HepG2 (cell line): ENCODE results near the gene INPP1. TPM values are rescaled to one million over a fixed set of nuclear protein-coding genes. Genes with fewer than 3 reads are reported as not detected.

Source experiments
- ATAC-seq: fragments of 200-7000 bp; cut with Tn5 transposase; 3 replicates; pipeline ENCODE4 v1.9.1; 2020; ENCODE audit warnings: mild to moderate bottlenecking, moderate library complexity
- BruUV-seq: library from RNA; stranded (reverse); fragments of 400-500 nt; replicated peaks from 2 replicates; lab custom pipeline; 2021; lab: Mats Ljungman, UMichigan
- CTCF ChIA-PET: fragments of 300-600 bp; formaldehyde crosslinking; extraction: SDS; loops from one replicate; lab custom pipeline; 2021; ENCODE audit warnings: low total read pairs, inconsistent platforms, low intra/inter-chr PET ratio; lab: Yijun Ruan, JAX
- POLR2A ChIA-PET: fragments of 350-600 bp; sonication (Branson Sonifier 250); formaldehyde crosslinking; loops from one replicate; lab custom pipeline; 2020; ENCODE audit warnings: antibody characterized with exemption, inconsistent platforms; lab: Yijun Ruan, JAX
- DNase-seq: peaks from one replicate; pipeline ENCODE4 v3.0.0-alpha.2; 2015; ENCODE audit warnings: low spot score
- FAIRE-seq: peaks from 3 replicates; lab custom pipeline; 2011; peaks lifted over from hg19 to GRCh38; lab: Jason Lieb, UNC
- H2AFZ ChIP-seq: one replicate; pipeline ENCODE4 v1.6.1; 2011; ENCODE audit warnings: low read length, inconsistent platforms
- H3K27ac ChIP-seq: fragments of 300-600 bp; 3 replicates; pipeline ENCODE4 v1.8.0; 2011; ENCODE audit warnings: mixed run types, mild to moderate bottlenecking, mixed read lengths, low read length, inconsistent platforms; ENCODE audit not compliant: insufficient read depth; ENCODE audit errors: extremely low read length
- H3K27me3 ChIP-seq, 2 experiments: fragments of 200-600 bp in 1 of 2; 2 replicates in 1 of 2; 3 replicates in 1 of 2; pipeline versions ENCODE4 v1.6.0 to v1.8.0; 2011; ENCODE audit warnings: low read length in 2 of 2, mild to moderate bottlenecking in 2 of 2, moderate library complexity in 2 of 2, inconsistent platforms in 1 of 2; ENCODE audit not compliant: insufficient read depth in 2 of 2, control insufficient read depth in 1 of 2
- H3K36me3 ChIP-seq, 2 experiments: fragments of 200-600 bp in 1 of 2; replicated peaks in 1 of 2; 2 replicates in 1 of 2; 3 replicates in 1 of 2; pipeline versions ENCODE4 v1.5.1 to v1.8.0; 2011; ENCODE audit warnings: low read length in 2 of 2, inconsistent platforms in 1 of 2; ENCODE audit not compliant: insufficient read depth in 2 of 2, control insufficient read depth in 1 of 2
- H3K4me1 ChIP-seq: 2 replicates; pipeline ENCODE4 v1.5.1; 2012; ENCODE audit warnings: low read length, inconsistent platforms; ENCODE audit not compliant: insufficient read depth
- H3K4me2 ChIP-seq: 2 replicates; pipeline ENCODE4 v1.6.0; 2011; ENCODE audit warnings: low read depth, low read length, inconsistent platforms
- H3K4me3 ChIP-seq, 3 experiments: fragments of 200-600 bp in 1 of 3; sonication (generic), shearing (Covaris generic) in 1 of 3; replicated peaks in 1 of 3; 2 replicates each; pipeline ENCODE4 v1.5.1; 2011 to 2016; ENCODE audit warnings: low read length in 3 of 3, inconsistent platforms in 2 of 3, low read depth in 2 of 3, mild to moderate bottlenecking in 2 of 3, control low read depth in 1 of 3, mixed read lengths in 1 of 3; ENCODE audit not compliant: insufficient read depth in 1 of 3
- H3K79me2 ChIP-seq: one replicate; pipeline ENCODE4 v1.6.1; 2011; ENCODE audit warnings: low read length, inconsistent platforms; ENCODE audit not compliant: insufficient read depth
- H3K9ac ChIP-seq: 2 replicates; pipeline ENCODE4 v1.6.0; 2011; ENCODE audit warnings: mild to moderate bottlenecking, low read depth, low read length, inconsistent platforms; ENCODE audit not compliant: insufficient read depth
- H3K9me3 ChIP-seq: 2 replicates; pipeline ENCODE4 v1.5.1; 2012; ENCODE audit warnings: mild to moderate bottlenecking, low read length
- H4K20me1 ChIP-seq: 2 replicates; pipeline ENCODE4 v1.6.0; 2011; ENCODE audit warnings: inconsistent platforms, mild to moderate bottlenecking, low read length, moderate library complexity; ENCODE audit not compliant: insufficient read depth
- AKAP8 ChIP-seq: sonication (generic); formaldehyde crosslinking; IDR thresholded peaks from 2 replicates; pipeline ENCODE4 v1.5.1; 2020; ENCODE audit warnings: mild to moderate bottlenecking, missing genetic modification reagents
- ELF1 ChIP-seq: sonication (generic); formaldehyde crosslinking; IDR thresholded peaks from 2 replicates; pipeline ENCODE4 v1.4.0; 2020; ENCODE audit warnings: missing genetic modification reagents
- HNRNPK ChIP-seq: fragments of 200-400 bp; formaldehyde crosslinking; IDR thresholded peaks from 2 replicates; pipeline ENCODE4 v1.6.1; 2018; ENCODE audit warnings: low read length, low read depth, moderate library complexity, mild to moderate bottlenecking; ENCODE audit not compliant: poor library complexity, severe bottlenecking
- ZBTB38 ChIP-seq: sonication (generic); formaldehyde crosslinking; IDR thresholded peaks from 2 replicates; pipeline ENCODE4 v1.5.1; 2020; ENCODE audit warnings: mild to moderate bottlenecking, missing genetic modification reagents
- ZNF468 ChIP-seq: sonication (generic); formaldehyde crosslinking; IDR thresholded peaks from 2 replicates; pipeline ENCODE4 v1.8.0; 2022; ENCODE audit warnings: mild to moderate bottlenecking, moderate library complexity, missing genetic modification reagents
- ZNF629 ChIP-seq: sonication (generic); formaldehyde crosslinking; conservative IDR thresholded peaks from 2 replicates; pipeline ENCODE4 v1.5.0; 2020; ENCODE audit warnings: missing genetic modification reagents
- WGBS: methylation state at CpG from one replicate; pipeline ENCODE4 v1.1.6; 2017; ENCODE audit warnings: low lambda C conversion rate; 5-methylcytosine and 5-hydroxymethylcytosine counted together
- in situ Hi-C: cut with HindIII; loops from 2 replicates; pipeline ENCODE4 v1.10.0; 2017; ENCODE audit warnings: low pct_unique_long_range_greater_than_20kb; ENCODE audit not compliant: extremely low pct_ligation_motif_present
- intact Hi-C: fragments of 100-400 bp; cut with micrococcal nuclease; formaldehyde crosslinking; loops from one replicate; pipeline ENCODE4 v1.10.0; 2022; ENCODE audit not compliant: unreplicated experiment
- polyA plus RNA-seq, 8 experiments: library from polyadenylated mRNA; depleted of rRNA in 3 of 8; stranded (reverse) in 7 of 8; unstranded in 1 of 8; fragments of >200 nt; fragmentation: Illumina TruSeq in 4 of 8; extraction: Trizol in 4 of 8; gene quantifications; 2 replicates each; pipeline versions ENCODE4 v1.2.1 to v1.2.3, GENCODE V29; 2011 to 2016; ENCODE audit warnings: low read depth in 4 of 8, missing spikeins in 1 of 8, mixed read lengths in 1 of 8; ENCODE audit not compliant: insufficient read depth in 1 of 8
- total RNA-seq, 5 experiments: library from RNA; depleted of rRNA; stranded (reverse); fragments of >200 nt; fragmentation: Illumina TruSeq; extraction: Trizol; gene quantifications; 2 replicates each; pipeline ENCODE4 v1.2.3, GENCODE V29; 2016; ENCODE audit warnings: low read depth in 1 of 5
- TF ChIP-seq, protein P1 (sequence below): sonication (generic); formaldehyde crosslinking; IDR thresholded peaks from 2 replicates; pipeline ENCODE4 v1.4.0; 2020; ENCODE audit warnings: mild to moderate bottlenecking, missing genetic modification reagents
- TF ChIP-seq, protein P2 (sequence below), 2 experiments: sonication (generic) in 1 of 2; formaldehyde crosslinking in 1 of 2; IDR thresholded peaks; 2 replicates each; pipeline versions ENCODE4 v1.5.1 to v1.6.1; 2011 to 2020; ENCODE audit warnings: borderline replicate concordance in 1 of 2, low read depth in 1 of 2, low read length in 1 of 2, mild to moderate bottlenecking in 1 of 2, missing genetic modification reagents in 1 of 2, moderate library complexity in 1 of 2
- TF ChIP-seq, protein P3 (sequence below): sonication (generic); formaldehyde crosslinking; IDR thresholded peaks from one replicate; pipeline ENCODE4 v1.5.1; 2020; ENCODE audit warnings: mild to moderate bottlenecking, missing genetic modification reagents; ENCODE audit errors: not compliant biosample characterization

Gene INPP1
- total and polyA plus RNA-seq, 2 of the 13 experiments (the other 11 are each of a cell fraction or from before 2014, with no cell fraction given), result 10.0 to 13.3 TPM

DNA sequence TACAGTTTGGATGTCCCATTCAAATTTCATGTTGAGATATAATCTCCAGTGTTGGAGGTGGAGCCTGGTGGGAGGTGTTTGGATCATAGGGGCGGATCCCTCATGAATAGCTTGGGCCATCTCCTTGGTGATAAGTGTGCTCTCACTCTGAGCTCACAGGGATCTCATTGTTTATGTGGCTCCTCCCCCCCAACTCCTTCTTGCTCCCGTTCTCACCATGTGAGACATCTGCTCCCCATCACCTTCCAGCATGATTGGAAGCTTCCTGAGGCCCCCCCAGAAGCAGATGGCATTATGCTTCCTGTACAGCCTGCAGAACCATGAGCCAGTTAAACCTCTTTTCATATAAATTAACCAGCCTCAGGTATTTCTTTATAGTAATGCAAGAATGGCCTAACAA lies 3.0 kb upstream of the INPP1 start (continued):
- TF ChIP-seq, protein P1, sequence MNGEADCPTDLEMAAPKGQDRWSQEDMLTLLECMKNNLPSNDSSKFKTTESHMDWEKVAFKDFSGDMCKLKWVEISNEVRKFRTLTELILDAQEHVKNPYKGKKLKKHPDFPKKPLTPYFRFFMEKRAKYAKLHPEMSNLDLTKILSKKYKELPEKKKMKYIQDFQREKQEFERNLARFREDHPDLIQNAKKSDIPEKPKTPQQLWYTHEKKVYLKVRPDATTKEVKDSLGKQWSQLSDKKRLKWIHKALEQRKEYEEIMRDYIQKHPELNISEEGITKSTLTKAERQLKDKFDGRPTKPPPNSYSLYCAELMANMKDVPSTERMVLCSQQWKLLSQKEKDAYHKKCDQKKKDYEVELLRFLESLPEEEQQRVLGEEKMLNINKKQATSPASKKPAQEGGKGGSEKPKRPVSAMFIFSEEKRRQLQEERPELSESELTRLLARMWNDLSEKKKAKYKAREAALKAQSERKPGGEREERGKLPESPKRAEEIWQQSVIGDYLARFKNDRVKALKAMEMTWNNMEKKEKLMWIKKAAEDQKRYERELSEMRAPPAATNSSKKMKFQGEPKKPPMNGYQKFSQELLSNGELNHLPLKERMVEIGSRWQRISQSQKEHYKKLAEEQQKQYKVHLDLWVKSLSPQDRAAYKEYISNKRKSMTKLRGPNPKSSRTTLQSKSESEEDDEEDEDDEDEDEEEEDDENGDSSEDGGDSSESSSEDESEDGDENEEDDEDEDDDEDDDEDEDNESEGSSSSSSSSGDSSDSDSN (CRISPR knock-in tag), result no peak
- TF ChIP-seq, protein P2, sequence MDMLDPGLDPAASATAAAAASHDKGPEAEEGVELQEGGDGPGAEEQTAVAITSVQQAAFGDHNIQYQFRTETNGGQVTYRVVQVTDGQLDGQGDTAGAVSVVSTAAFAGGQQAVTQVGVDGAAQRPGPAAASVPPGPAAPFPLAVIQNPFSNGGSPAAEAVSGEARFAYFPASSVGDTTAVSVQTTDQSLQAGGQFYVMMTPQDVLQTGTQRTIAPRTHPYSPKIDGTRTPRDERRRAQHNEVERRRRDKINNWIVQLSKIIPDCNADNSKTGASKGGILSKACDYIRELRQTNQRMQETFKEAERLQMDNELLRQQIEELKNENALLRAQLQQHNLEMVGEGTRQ (IDR thresholded peaks at IDR 0.05; ENCODE audit: low read depth, low read length), result no peak
- TF ChIP-seq, protein P2 (CRISPR knock-in tag; IDR thresholded peaks at IDR 0.05; ENCODE audit: borderline replicate concordance), result no peak
- TF ChIP-seq ZNF468 (CRISPR knock-in tag) (no peak), ELF1 (CRISPR knock-in tag) (no peak), AKAP8 (CRISPR knock-in tag) (no peak)

DNA sequence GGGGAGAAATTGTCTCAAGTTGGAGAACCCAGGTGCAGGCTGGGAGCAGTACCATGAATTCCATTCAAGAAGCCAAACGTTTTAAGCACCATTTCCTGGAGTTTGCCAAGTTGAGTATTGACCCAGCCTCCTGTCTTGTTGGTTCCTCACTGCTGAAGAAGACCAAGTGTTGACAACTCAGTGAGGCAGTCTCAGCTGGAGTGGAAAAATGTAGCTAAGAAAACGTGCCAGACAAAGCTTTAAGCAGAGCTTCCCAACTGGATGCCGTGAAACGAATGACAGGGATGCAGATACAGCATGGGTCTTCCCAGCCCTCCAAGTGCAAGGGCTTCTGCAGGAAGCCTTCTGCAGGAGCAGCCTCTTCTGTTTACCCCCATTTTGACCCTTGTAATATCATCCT lies 778 bp upstream of the INPP1 start:
- ATAC-seq (no peak), FAIRE-seq (no peak), DNase-seq (no peak)
- H2AFZ ChIP-seq, result no peak overlapping the region
- in situ Hi-C loops (loop anchor here (25.0 kb wide), 1 partner anchor 170 kb away; no protein-coding TSS in a partner anchor), intact Hi-C loops (loop anchor here (5.0 kb wide), 1 partner anchor 170 kb away; no protein-coding TSS in a partner anchor)
- H4K20me1 ChIP-seq, result no peaks in the 10 kb centered on the region
- peaks cover 58% of the 10 kb centered on the region for H3K4me1 ChIP-seq
- TSS peak; percentile 57 for BruUV-seq
- no peaks in the 10 kb centered on the region for H3K9me3 ChIP-seq
- H3K36me3 ChIP-seq, result no peaks in the 10 kb centered on the region
- 74% methylated on average over 4 of the region's 4 CpGs for WGBS
- ChIA-PET POLR2A (interaction anchor here (3.1 kb wide), 1 partner anchor 10 kb away, joined by 36 read pairs; no protein-coding TSS in a partner anchor), CTCF (interaction anchor here (3.0 kb wide), 1 partner anchor 30 kb away, joined by 31 read pairs; no protein-coding TSS in a partner anchor)
- H3K4me3 ChIP-seq, result no peak overlapping the region
- H3K27ac ChIP-seq, result no peak overlapping the region
- peak overlapping the region; percentile 28; the same call in 1 of the 2 replicates for H3K4me2 ChIP-seq
- H3K9ac ChIP-seq, result no peak overlapping the region
- H3K79me2 ChIP-seq, result no peaks in the 10 kb centered on the region
- H3K27me3 ChIP-seq, result no peaks in the 10 kb centered on the region
- TF ChIP-seq, protein P3, sequence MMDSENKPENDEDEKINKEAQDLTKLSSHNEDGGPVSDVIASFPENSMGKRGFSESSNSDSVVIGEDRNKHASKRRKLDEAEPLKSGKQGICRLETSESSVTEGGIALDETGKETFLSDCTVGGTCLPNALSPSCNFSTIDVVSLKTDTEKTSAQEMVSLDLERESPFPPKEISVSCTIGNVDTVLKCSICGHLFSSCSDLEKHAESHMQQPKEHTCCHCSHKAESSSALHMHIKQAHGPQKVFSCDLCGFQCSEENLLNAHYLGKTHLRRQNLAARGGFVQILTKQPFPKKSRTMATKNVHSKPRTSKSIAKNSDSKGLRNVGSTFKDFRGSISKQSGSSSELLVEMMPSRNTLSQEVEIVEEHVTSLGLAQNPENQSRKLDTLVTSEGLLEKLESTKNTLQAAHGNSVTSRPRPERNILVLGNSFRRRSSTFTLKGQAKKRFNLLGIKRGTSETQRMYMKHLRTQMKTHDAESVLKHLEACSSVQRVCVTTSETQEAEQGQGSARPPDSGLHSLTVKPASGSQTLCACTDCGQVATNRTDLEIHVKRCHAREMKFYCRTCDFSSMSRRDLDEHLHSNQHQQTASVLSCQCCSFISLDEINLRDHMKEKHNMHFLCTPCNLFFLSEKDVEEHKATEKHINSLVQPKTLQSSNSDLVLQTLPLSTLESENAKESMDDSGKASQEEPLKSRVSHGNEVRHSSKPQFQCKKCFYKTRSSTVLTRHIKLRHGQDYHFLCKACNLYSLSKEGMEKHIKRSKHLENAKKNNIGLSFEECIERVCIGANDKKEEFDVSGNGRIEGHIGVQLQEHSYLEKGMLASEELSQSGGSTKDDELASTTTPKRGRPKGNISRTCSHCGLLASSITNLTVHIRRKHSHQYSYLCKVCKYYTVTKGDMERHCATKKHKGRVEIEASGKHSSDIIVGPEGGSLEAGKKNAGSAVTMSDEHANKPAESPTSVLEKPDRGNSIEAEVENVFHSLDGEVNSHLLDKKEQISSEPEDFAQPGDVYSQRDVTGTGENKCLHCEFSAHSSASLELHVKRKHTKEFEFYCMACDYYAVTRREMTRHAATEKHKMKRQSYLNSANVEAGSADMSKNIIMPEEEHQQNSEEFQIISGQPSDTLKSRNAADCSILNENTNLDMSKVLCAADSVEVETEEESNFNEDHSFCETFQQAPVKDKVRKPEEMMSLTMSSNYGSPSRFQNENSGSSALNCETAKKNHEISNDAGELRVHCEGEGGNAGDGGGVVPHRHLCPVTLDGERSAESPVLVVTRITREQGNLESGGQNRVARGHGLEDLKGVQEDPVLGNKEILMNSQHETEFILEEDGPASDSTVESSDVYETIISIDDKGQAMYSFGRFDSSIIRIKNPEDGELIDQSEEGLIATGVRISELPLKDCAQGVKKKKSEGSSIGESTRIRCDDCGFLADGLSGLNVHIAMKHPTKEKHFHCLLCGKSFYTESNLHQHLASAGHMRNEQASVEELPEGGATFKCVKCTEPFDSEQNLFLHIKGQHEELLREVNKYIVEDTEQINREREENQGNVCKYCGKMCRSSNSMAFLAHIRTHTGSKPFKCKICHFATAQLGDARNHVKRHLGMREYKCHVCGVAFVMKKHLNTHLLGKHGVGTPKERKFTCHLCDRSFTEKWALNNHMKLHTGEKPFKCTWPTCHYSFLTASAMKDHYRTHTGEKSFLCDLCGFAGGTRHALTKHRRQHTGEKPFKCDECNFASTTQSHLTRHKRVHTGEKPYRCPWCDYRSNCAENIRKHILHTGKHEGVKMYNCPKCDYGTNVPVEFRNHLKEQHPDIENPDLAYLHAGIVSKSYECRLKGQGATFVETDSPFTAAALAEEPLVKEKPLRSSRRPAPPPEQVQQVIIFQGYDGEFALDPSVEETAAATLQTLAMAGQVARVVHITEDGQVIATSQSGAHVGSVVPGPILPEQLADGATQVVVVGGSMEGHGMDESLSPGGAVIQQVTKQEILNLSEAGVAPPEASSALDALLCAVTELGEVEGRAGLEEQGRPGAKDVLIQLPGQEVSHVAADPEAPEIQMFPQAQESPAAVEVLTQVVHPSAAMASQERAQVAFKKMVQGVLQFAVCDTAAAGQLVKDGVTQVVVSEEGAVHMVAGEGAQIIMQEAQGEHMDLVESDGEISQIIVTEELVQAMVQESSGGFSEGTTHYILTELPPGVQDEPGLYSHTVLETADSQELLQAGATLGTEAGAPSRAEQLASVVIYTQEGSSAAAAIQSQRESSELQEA (CRISPR knock-in tag), result no peak
- TF ChIP-seq ZNF629 (no peak), ZBTB38 (CRISPR knock-in tag) (0 out of 2 replicates have a peak, but pooled peaks have one; percentile 22), HNRNPK (peak; percentile 27)
